NB4 (cell line): ENCODE results near the gene PARD6G.
A peak's percentile ranks its signal among the peaks of the same experiment; 100 is the strongest.
"Not testable (repeated sequence)": the region's sequence is repeated elsewhere in the genome, so short reads cannot be mapped to it uniquely, and the experiment has no call there.

Source experiments
- DNase-seq: peaks from one replicate; pipeline ENCODE4 v3.0.0; 2010; ENCODE audit warnings: low read depth
- H3K4me3 ChIP-seq: one replicate; pipeline ENCODE4 v1.5.1; 2011; ENCODE audit warnings: mild to moderate bottlenecking, low read depth, low read length, moderate library complexity
- MAX ChIP-seq: IDR thresholded peaks from 2 replicates; pipeline ENCODE4 v1.6.1; 2011; ENCODE audit warnings: low read depth, low read length
- MYC ChIP-seq: IDR thresholded peaks from 2 replicates; pipeline ENCODE4 v1.6.1; 2011; ENCODE audit warnings: low read depth, low read length
- POLR2A ChIP-seq: IDR thresholded peaks from 2 replicates; pipeline ENCODE4 v1.6.1; 2011; ENCODE audit warnings: mild to moderate bottlenecking; ENCODE audit not compliant: insufficient read length; ENCODE audit errors: extremely low read depth
- TF ChIP-seq, protein P1 (sequence below): IDR thresholded peaks from one replicate; pipeline ENCODE4 v1.5.1; 2012; ENCODE audit warnings: low read depth, low read length

PARD6G gene

DNA sequence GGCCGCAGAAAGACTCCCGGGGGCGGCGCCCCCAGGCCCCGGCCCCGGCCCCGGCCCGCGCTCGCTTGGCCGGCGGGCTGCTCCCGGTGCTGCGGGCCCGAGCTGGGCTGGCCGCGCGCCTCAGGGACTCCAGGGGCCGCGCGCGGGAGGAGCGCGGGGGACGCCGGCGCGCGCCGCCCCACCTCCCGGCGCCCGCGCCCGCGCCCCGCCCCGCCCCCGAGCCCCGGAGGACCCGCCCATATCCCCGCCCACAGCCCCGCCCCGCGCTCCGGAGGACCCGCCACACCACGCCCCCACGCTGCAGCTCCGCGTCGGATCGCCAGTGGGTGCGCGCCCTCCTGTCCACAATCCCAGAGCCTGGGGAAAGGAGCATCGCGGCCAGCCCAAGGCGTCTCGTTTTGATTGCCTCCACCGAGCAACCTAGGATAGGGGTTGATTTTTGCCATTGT is at the start of gene PARD6G:
TSS of gene PARD6G (minus strand) at position 122 of the 449 bp plus-strand sequence. CDS start 166 bp downstream, outside the sequence.
- TF ChIP-seq MYC (no peak), MAX (no peak), POLR2A (no peak)
- TF ChIP-seq, protein P1, sequence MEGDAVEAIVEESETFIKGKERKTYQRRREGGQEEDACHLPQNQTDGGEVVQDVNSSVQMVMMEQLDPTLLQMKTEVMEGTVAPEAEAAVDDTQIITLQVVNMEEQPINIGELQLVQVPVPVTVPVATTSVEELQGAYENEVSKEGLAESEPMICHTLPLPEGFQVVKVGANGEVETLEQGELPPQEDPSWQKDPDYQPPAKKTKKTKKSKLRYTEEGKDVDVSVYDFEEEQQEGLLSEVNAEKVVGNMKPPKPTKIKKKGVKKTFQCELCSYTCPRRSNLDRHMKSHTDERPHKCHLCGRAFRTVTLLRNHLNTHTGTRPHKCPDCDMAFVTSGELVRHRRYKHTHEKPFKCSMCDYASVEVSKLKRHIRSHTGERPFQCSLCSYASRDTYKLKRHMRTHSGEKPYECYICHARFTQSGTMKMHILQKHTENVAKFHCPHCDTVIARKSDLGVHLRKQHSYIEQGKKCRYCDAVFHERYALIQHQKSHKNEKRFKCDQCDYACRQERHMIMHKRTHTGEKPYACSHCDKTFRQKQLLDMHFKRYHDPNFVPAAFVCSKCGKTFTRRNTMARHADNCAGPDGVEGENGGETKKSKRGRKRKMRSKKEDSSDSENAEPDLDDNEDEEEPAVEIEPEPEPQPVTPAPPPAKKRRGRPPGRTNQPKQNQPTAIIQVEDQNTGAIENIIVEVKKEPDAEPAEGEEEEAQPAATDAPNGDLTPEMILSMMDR, result no peak
- H3K4me3 ChIP-seq, result peak within 1 kb of the TSS; percentile 36
- DNase-seq, result peak; percentile 46

DNA sequence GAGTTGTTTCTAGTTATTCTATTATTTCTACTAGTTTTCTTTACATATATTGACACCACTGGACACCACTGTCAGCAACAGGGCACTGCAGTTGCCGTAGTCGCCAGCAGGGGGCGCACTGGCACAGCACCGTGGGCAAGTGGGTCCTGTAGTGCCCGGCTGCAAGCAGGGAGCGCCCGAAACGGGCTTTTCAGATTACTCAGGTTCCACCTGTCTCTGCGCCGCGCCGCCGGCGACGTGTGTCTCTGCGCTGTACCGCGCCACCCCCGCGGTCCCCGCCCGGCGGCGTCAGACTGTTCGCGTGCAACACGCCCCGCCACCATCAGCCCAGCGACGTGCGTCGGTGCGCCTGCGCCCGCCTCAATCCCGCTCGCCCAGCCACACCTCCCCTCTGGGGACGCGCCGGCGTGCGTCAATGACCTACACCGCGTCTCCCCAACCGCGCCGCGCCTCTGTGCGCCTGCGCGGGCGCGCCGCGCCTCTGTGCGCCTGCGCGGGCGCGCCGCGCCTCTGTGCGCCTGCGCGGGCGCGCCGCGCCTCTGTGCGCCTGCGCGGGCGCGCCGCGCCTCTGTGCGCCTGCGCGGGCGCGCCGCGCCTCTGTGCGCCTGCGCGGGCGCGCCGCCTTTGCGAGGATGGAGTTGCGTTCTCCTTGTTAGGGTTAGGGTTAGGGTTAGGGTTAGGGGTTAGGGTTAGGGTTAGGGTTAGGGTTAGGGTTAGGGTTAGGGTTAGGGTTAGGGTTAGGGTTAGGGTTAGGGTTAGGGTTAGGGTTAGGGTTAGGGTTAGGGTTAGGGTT is 15.1 kb upstream of the PARD6G start:
- DNase-seq, result peak; percentile 39

GRCh38 chr18:80259610-80260009 is 12.3 kb upstream of the PARD6G start:
- no peak overlapping the region for H3K4me3 ChIP-seq
- TF ChIP-seq, protein P1, result no peak
- TF ChIP-seq MYC, result no peak
- TF ChIP-seq POLR2A, result no peak
- no peak for TF ChIP-seq MAX
- DNase-seq, result no peak

More for the DNA sequence above, 15.1 kb upstream of the PARD6G start:
- not testable (repeated sequence) for H3K4me3 ChIP-seq
- TF ChIP-seq, protein P1, result peak; percentile 45

DNA sequence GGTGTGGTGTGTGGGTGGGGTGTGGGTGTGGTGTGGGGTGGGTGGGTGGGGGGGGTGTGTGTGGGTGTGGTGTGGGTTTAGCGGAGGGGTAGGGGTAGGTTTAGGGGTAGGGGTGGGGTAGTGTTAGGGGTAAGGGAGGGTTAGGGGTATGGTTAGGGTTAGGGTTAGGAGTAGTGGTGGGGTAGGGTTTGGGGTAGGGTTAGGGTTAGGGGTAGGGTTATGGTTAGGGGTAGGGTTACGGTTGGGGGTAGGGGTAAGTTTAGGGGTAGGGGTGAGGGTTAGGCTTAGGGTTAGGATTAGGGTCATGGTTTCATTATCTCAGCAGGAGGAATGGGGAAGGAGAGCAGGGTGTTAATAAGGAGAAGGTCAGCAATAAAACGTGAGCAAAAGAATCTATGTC is 11.3 kb upstream of the PARD6G start:
- no peak overlapping the region for H3K4me3 ChIP-seq
- no peak for DNase-seq
- TF ChIP-seq MYC (no peak), MAX (no peak), POLR2A (no peak)
- TF ChIP-seq, protein P1, result no peak

DNA sequence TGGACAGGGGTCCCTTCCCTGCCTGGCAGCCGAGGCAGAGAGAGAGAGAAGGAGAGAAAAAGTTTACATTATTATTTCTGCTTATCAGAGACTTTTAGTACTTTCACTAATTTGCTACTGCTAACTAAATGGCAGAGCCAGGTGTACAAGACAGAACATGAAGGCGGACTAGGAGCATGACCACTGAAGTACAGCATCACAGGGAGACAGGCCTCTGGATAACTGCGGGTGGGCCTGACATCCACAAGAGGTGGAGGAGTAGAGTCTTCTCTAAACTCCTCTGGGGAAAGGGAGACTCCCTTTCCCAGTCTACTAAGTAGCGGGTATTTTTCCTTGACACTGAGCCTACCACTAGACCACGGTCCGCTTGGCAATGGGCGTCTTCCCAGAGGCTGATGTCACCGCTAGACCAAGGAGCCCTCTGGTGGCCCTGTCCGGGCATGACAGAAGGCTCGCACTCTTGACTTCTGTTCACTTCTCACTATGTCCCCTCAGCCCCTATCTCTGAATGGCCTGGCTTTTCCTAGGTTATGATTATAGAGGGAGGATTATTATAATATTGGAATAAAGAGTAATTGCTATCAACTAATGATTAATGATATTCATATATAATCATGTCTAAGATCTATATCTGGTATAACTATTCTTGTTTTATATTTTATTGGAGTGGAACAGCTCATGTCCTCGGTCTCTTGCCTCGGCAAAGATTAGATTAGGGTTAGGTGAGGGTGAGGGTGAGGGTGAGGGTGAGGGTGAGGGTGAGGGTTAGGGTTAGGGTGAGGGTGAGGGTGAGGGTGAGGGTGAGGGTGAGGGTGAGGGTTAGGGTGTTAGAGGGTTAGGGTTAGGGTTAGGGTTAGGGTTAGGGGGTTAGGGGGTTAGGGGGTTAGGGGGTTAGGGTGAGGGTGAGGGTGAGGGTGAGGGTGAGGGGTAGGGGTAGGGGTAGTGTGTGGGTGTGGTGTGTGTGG is 10.5 kb upstream of the PARD6G start:
- DNase-seq, result peak; percentile 65
- not testable (repeated sequence) for H3K4me3 ChIP-seq
- TF ChIP-seq, protein P1, result peak; percentile 82
